Measurements from ENCODE around the gene JAML. TPM values are rescaled to one million over a fixed set of nuclear protein-coding genes. Genes with fewer than 3 reads are reported as not detected.

The JAML gene
- total and polyA plus RNA-seq, 2 donors: 39.7 to 58.8 TPM

DNA sequence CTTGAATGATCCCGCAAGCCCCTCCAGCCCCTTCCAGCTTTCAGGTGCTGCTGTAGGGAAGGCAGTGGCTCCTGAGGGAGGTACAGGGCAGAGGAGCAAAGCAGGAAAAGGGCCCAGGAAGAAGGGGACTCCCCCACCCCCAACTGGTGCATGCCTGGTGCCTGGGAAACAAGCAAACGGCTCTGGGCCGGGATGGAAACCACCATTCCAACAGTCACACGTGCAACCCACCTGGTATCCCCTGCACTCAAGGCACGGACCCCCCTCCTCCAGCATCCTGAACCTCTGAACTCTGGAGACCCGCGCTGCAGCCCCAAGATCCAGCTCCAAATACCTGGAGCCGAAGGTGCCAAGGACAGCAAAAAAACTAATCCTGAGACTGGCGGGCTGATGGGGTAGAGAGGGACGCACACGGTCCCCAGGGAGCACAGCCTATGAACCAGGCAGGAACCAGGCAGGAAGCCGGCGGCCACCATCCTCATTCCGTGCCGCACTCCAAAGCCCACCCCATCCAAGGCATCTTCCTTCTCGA lies 72.7 kb downstream of the JAML start:
- peaks cover 71 to 94% of the 10 kb centered on the region in 2 donors for H3K27me3 ChIP-seq (ENCODE audit: control insufficient read depth in 2 of 2, insufficient read depth in 1 of 2, low read length in 1 of 2)
- H3K27ac ChIP-seq (ENCODE audit: low read depth in 1 of 2, low read length in 1 of 2): no peak overlapping the region
- no peaks in the 10 kb centered on the region for H3K9me3 ChIP-seq (ENCODE audit: control insufficient read depth in 2 of 2, insufficient read depth in 1 of 2, low read length in 1 of 2)
- H3K4me1 ChIP-seq (ENCODE audit: control insufficient read depth in 2 of 2, insufficient read depth in 2 of 2, low read length in 2 of 2): peaks cover 6 to 21% of the 10 kb centered on the region in 2 donors
- H3K36me3 ChIP-seq (ENCODE audit: control insufficient read depth in 2 of 2, insufficient read depth in 2 of 2, low read length in 1 of 2): no peaks in the 10 kb centered on the region
- H3K4me3 ChIP-seq (ENCODE audit: low read length in 2 of 2): no peak overlapping the region
- no peak for DNase-seq (ENCODE audit: low read depth in 6 of 9, low spot score in 9 of 9)
- WGBS: 52% methylated on average over 16 of the region's 16 CpGs

- DNase-seq (ENCODE audit: low read depth in 6 of 9, low spot score in 9 of 9): no peak
- 80% methylated on average over 5 of the region's 5 CpGs for WGBS
- H3K27ac ChIP-seq (ENCODE audit: low read depth in 1 of 2, low read length in 1 of 2): no peak overlapping the region
- no peaks in the 10 kb centered on the region for H3K36me3 ChIP-seq (ENCODE audit: control insufficient read depth in 2 of 2, insufficient read depth in 2 of 2, low read length in 1 of 2)
- peaks cover 6 to 16% of the 10 kb centered on the region in 2 donors for H3K4me1 ChIP-seq (ENCODE audit: control insufficient read depth in 2 of 2, insufficient read depth in 2 of 2, low read length in 2 of 2)
- H3K9me3 ChIP-seq (ENCODE audit: control insufficient read depth in 2 of 2, insufficient read depth in 1 of 2, low read length in 1 of 2): no peaks in the 10 kb centered on the region
- no peak overlapping the region for H3K4me3 ChIP-seq (ENCODE audit: low read length in 2 of 2)
- peaks cover 70 to 94% of the 10 kb centered on the region in 2 donors for H3K27me3 ChIP-seq (ENCODE audit: control insufficient read depth in 2 of 2, insufficient read depth in 1 of 2, low read length in 1 of 2)
Observed at GRCh38 chr11:118151431-118151830, 73.4 kb downstream of the JAML start.

- DNase-seq (ENCODE audit: low read depth in 6 of 9, low spot score in 9 of 9): no peak
- H3K36me3 ChIP-seq (ENCODE audit: control insufficient read depth in 2 of 2, insufficient read depth in 2 of 2, low read length in 1 of 2): no peaks in the 10 kb centered on the region
- 94% methylated on average over 1 of the region's 1 CpG for WGBS
- peaks cover 67 to 94% of the 10 kb centered on the region in 2 donors for H3K27me3 ChIP-seq (ENCODE audit: control insufficient read depth in 2 of 2, insufficient read depth in 1 of 2, low read length in 1 of 2)
- no peak overlapping the region for H3K27ac ChIP-seq (ENCODE audit: low read depth in 1 of 2, low read length in 1 of 2)
- H3K4me3 ChIP-seq (ENCODE audit: low read length in 2 of 2): no peak overlapping the region
- H3K9me3 ChIP-seq (ENCODE audit: control insufficient read depth in 2 of 2, insufficient read depth in 1 of 2, low read length in 1 of 2): no peaks in the 10 kb centered on the region
- H3K4me1 ChIP-seq (ENCODE audit: control insufficient read depth in 2 of 2, insufficient read depth in 2 of 2, low read length in 2 of 2): peaks cover 6 to 18% of the 10 kb centered on the region in 2 donors
Observed at GRCh38 chr11:118149493-118149892, 75.3 kb downstream of the JAML start.

DNA sequence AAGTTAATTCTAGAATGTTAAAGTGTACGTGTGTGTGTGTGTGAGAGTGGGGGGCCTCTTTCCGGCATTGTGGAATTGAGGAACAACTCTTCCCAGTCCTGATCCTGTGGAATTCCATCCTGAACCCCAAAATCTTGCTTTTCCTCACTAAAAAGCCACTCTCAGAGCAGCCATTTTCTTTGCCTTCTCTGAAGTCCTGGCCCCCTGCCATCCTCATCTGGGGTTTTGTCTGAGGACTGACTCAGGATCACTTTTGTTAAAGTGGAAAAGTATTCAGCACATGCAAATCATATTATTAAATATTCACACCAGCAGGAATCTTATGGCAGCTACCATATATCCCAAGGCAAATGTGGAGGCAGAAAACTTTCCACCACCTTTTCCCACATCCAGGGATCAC lies 76.0 kb downstream of the JAML start:
- 88% methylated on average over 2 of the region's 2 CpGs for WGBS
- Histone ChIP-seq H3K27me3 (ENCODE audit: control insufficient read depth in 2 of 2, insufficient read depth in 1 of 2, low read length in 1 of 2) (peaks cover 61 to 94% of the 10 kb centered on the region in 2 donors), H3K27ac (ENCODE audit: low read depth in 1 of 2, low read length in 1 of 2) (no peak overlapping the region)

DNA sequence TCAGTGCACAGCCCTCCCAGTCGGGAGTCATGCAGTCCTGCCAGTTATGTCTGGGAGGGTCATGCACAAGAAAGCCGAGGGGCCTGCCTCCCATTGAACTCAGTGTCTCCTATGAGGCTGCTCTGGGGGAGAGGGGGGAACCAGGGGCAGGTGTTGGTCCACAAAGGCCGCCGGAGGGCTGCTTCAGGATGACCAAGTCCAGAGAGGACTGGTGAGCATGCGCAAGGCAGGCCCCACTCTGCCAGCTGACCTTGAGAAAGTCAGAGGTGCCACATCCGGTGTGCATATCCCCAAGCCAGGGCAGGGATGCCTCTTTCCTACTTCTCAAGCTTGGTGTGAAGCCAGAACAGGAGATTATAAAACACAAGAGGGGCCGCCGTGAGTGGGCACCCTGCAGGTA lies 76.6 kb downstream of the JAML start:
- peaks cover 55 to 92% of the 10 kb centered on the region in 2 donors for H3K27me3 ChIP-seq (ENCODE audit: control insufficient read depth in 2 of 2, insufficient read depth in 1 of 2, low read length in 1 of 2)
- H3K36me3 ChIP-seq (ENCODE audit: control insufficient read depth in 2 of 2, insufficient read depth in 2 of 2, low read length in 1 of 2): no peaks in the 10 kb centered on the region
- no peak for DNase-seq (ENCODE audit: low read depth in 6 of 9, low spot score in 9 of 9)
- H3K4me3 ChIP-seq (ENCODE audit: low read length in 2 of 2): no peak overlapping the region
- H3K27ac ChIP-seq (ENCODE audit: low read depth in 1 of 2, low read length in 1 of 2): no peak overlapping the region
- 96% methylated on average over 8 of the region's 8 CpGs for WGBS
- H3K4me1 ChIP-seq (ENCODE audit: control insufficient read depth in 2 of 2, insufficient read depth in 2 of 2, low read length in 2 of 2): peaks cover 6 to 14% of the 10 kb centered on the region in 2 donors
- peaks cover 0 to 3% of the 10 kb centered on the region in 2 donors for H3K9me3 ChIP-seq (ENCODE audit: control insufficient read depth in 2 of 2, insufficient read depth in 1 of 2, low read length in 1 of 2)

More for the DNA sequence above, 76.0 kb downstream of the JAML start:
- DNase-seq (ENCODE audit: low read depth in 6 of 9, low spot score in 9 of 9): no peak
- Histone ChIP-seq H3K36me3 (ENCODE audit: control insufficient read depth in 2 of 2, insufficient read depth in 2 of 2, low read length in 1 of 2) (no peaks in the 10 kb centered on the region), H3K4me3 (ENCODE audit: low read length in 2 of 2) (no peak overlapping the region), H3K9me3 (ENCODE audit: control insufficient read depth in 2 of 2, insufficient read depth in 1 of 2, low read length in 1 of 2) (peaks cover 0 to 3% of the 10 kb centered on the region in 2 donors), H3K4me1 (ENCODE audit: control insufficient read depth in 2 of 2, insufficient read depth in 2 of 2, low read length in 2 of 2) (peaks cover 6 to 18% of the 10 kb centered on the region in 2 donors)

DNA sequence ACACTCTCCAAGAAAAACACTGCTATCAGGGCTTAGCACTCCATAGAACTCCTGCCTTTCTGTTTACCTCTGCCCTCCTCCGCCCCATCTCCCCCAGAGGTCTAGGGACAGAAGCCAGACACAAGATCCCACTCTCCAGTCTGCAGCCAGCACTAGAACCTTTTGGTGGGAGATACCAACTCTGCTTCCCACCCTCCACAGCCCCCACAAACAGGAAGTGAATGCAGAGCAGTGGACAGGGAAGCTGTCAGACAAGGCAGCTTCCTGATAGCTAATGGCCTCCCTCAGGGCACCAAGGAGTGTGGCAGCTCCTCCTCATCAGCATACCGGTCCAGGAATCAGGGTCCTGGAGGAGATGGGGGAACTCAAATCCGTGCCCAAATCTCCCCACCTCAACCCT lies 77.3 kb downstream of the JAML start:
- WGBS: 92% methylated on average over 3 of the region's 3 CpGs
- H3K4me3 ChIP-seq (ENCODE audit: low read length in 2 of 2): no peak overlapping the region
- H3K4me1 ChIP-seq (ENCODE audit: control insufficient read depth in 2 of 2, insufficient read depth in 2 of 2, low read length in 2 of 2): peaks cover under 1 to 14% of the 10 kb centered on the region in 2 donors
- H3K9me3 ChIP-seq (ENCODE audit: control insufficient read depth in 2 of 2, insufficient read depth in 1 of 2, low read length in 1 of 2): peaks cover 0 to 3% of the 10 kb centered on the region in 2 donors
- H3K36me3 ChIP-seq (ENCODE audit: control insufficient read depth in 2 of 2, insufficient read depth in 2 of 2, low read length in 1 of 2): no peaks in the 10 kb centered on the region
- H3K27ac ChIP-seq (ENCODE audit: low read depth in 1 of 2, low read length in 1 of 2): no peak overlapping the region
- H3K27me3 ChIP-seq (ENCODE audit: control insufficient read depth in 2 of 2, insufficient read depth in 1 of 2, low read length in 1 of 2): peaks cover 48 to 91% of the 10 kb centered on the region in 2 donors
- DNase-seq (ENCODE audit: low read depth in 6 of 9, low spot score in 9 of 9): no peak

DNA sequence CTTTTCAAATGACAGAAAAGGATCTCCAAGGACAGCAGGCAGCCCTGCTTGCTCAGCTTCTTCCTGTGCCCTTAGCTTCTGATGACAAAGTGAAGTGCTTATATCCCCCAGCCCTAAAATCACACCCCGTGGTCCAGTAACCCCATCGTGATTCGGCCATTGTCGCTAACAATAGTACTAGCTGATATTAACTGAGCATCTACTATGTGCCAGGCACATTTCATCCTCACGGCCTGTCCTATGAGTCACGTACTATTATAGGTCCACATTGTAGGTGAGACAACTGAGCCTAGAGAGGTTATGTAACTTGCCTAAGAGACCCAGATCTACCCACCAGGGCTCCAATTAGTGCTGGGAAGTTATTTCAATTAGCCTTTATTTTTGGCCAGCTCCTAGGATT lies 78.3 kb downstream of the JAML start:
- no peak for DNase-seq (ENCODE audit: low read depth in 6 of 9, low spot score in 9 of 9)
- Histone ChIP-seq H3K4me1 (ENCODE audit: control insufficient read depth in 2 of 2, insufficient read depth in 2 of 2, low read length in 2 of 2) (peaks cover 0 to 8% of the 10 kb centered on the region in 2 donors), H3K27ac (ENCODE audit: low read depth in 1 of 2, low read length in 1 of 2) (no peak overlapping the region), H3K27me3 (ENCODE audit: control insufficient read depth in 2 of 2, insufficient read depth in 1 of 2, low read length in 1 of 2) (peaks cover 38 to 87% of the 10 kb centered on the region in 2 donors), H3K4me3 (ENCODE audit: low read length in 2 of 2) (no peak overlapping the region), H3K9me3 (ENCODE audit: control insufficient read depth in 2 of 2, insufficient read depth in 1 of 2, low read length in 1 of 2) (peaks cover 0 to 3% of the 10 kb centered on the region in 2 donors), H3K36me3 (ENCODE audit: control insufficient read depth in 2 of 2, insufficient read depth in 2 of 2, low read length in 1 of 2) (no peaks in the 10 kb centered on the region)
- 99% methylated on average over 6 of the region's 6 CpGs for WGBS

DNA sequence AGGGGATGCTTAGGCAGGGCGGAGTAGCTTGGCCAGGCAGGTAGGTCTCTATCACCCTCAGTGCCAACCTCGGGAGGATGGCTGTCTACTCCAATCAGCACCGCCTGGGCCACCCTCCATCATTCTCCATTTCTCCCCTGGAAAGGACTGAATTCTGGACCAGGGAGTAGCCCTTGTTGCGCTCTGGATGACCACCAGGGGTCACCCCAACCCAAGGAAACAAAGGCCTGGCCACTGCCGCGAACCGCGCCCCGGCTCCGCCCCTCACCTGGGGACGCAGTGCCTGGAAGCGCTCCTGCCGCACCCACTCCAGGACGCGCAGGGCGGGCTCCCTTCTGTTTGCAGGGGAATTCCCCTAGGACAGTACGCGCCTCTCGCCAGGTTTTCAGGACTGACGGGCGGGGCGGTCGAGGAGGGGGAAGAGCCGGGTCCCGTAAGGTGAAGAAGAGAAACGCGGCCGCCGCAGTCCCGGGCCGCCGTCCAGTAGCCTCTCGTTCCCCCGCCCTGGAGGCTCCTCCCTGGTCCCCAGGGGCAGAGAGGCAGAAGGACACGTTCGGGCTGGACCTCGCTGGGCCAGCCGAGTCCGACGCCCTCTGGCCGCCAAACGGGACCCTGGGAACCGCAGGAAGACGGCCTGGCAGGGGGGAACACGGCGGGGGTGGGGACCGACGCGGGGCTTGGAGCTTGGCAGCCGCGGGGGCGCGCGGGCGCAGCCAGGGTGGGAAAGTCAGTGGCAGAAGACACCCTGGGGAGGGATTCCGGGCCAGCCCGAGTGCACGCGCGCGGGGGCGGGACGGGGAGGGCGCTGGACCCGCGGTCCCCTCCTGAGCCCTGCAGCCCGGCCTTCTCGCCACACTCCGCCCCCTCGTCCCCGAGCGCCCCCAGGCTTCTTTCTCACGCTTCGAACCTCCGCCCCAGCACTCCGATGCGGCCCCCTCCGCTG lies 79.3 kb downstream of the JAML start:
- peaks cover 31 to 84% of the 10 kb centered on the region in 2 donors for H3K27me3 ChIP-seq (ENCODE audit: control insufficient read depth in 2 of 2, insufficient read depth in 1 of 2, low read length in 1 of 2)
- H3K4me1 ChIP-seq (ENCODE audit: control insufficient read depth in 2 of 2, insufficient read depth in 2 of 2, low read length in 2 of 2): peaks cover 0 to 8% of the 10 kb centered on the region in 2 donors
- no peaks in the 10 kb centered on the region for H3K36me3 ChIP-seq (ENCODE audit: control insufficient read depth in 2 of 2, insufficient read depth in 2 of 2, low read length in 1 of 2)
- H3K9me3 ChIP-seq (ENCODE audit: control insufficient read depth in 2 of 2, insufficient read depth in 1 of 2, low read length in 1 of 2): peaks cover 0 to 3% of the 10 kb centered on the region in 2 donors
- peak; percentile 37 to 84 (median 62) for DNase-seq (ENCODE audit: low read depth in 6 of 9, low spot score in 9 of 9)
- H3K27ac ChIP-seq (ENCODE audit: low read depth in 1 of 2, low read length in 1 of 2): peak overlapping the region in 1 of 2 donors; percentile 36
- H3K4me3 ChIP-seq (ENCODE audit: low read length in 2 of 2): peak overlapping the region; percentile 42 to 59
- 2% methylated on average over 78 of the region's 78 CpGs for WGBS

Data from thymus (tissue), 11 donors.